GM19455 (cell line): ENCODE data around the gene DNAH11.

Experiments used
- ATAC-seq: cut with Tn5 transposase; IDR thresholded peaks from one replicate; pipeline ENCODE4 v1.9.1; 2021; ENCODE audit not compliant: unreplicated experiment

Gene DNAH11

DNA sequence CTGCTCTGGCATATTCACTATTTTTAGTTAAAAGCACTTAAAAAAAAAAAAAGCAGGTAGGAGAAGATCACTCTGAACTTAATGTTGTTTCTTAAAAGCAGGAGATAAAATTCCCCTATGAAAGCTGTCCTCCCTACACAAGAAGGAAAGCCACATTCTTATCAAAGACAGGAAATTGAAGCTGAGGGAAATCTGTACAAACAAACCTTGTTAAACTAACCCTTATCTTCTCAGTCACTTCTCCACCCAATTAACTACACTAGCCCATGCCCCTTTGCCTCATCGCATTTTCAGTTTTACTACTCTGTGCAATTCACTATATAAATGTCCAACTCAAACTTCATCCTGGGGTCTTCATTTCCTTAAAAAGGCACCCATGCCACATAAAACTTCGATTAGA lies 405.5 kb downstream of the DNAH11 start:
- no peak for ATAC-seq

- ATAC-seq, result no peak
Observed at GRCh38 chr7:21948887-21949540, 406.2 kb downstream of the DNAH11 start.
